Mucosa of gallbladder (tissue), 1 donor: ENCODE measurements around the gene LOXL4. TPM values are rescaled to one million over a fixed set of nuclear protein-coding genes. Genes with fewer than 3 reads are reported as not detected.

Experiments used
- DNase-seq: peaks from one replicate; pipeline ENCODE4 v3.0.0-alpha.2; 2020; ENCODE audit warnings: low spot score
- total RNA-seq: library from RNA; stranded (reverse); gene quantifications from one replicate; pipeline ENCODE4 v1.2.1, GENCODE V29; 2021
- donor health status: DM: no; HTN: no; CAD: no.

The LOXL4 gene
- total RNA-seq, 1 donor from 2014 or later = 4.9 TPM

DNA sequence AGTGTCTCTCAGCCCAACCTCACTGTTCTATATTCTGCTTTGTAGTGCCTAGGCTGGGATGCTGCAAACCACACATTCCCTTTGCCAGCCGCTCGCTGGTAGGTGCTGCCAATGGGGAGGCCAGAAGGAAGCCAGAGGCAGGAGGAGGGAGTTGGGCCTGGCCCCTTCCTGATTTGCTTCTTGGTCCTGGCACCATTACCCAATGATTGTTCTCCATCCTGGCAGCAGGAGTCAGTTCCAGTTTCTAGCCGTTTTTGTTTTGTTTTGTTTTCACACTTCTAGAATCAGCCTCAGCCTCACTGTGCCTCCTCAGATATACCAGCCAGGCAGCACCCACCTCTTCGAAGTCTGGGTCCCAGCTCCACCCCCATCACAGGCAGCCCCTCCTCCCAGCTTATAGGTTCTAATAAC is 27.4 kb upstream of the LOXL4 start:
- DNase-seq = no peak

- no peak for DNase-seq
Observed at GRCh38 chr10:98294270-98294627, 26.3 kb upstream of the LOXL4 start.

DNA sequence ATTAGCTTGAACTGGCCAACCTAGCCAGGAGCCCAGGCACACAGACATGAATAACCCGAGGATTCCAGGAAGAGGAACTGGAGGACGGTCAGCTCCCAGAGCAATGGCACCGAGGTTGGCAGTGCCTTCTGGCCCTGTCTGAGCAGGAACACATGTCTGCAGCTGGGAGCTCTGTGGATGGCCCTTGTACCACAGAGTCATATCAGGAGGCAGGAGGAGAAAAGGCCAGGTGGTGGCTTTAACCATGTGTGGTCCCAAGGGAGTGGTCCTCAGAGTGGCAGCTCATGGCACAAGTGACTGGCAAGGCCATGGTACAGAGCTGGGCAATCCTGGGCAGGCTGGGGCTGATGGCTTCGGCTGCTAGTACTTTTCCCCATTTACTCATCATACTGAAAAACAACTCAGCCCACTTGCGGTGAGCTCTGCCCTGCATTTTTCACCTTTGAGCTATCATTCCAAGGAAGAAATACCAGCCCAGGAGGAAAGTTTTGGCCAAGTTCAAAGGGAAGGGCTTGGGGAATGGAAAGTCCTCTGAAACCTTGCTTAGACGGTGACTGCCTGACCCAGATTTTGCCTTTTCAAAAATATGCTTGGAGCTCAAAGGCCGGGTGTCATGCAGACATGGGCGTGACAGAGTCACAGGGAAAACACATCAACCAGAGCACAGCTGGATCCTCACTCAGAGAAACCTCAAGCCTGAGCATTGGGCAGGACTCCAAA is 25.7 kb upstream of the LOXL4 start:
- DNase-seq = no peak

DNA sequence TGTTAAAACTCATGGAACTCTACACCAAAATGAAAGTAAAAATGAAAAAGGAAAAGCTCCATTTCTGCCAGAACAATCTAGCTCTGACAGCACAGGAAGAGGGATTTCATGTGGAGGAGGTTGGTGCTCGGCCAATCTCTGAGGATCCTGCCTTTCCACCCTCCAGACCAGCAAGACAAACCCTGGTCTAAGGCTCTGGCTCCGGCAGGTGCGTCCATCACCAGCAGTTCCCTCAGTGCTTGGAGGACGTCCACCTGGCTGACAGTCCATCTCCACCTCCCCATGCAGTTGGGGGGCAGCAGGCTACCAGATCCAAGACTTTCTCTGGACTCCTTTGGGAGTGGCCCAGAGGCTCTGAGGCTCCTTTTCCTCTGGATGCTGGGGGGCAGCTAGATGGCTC is 25.0 kb upstream of the LOXL4 start:
- DNase-seq = no peak

DNA sequence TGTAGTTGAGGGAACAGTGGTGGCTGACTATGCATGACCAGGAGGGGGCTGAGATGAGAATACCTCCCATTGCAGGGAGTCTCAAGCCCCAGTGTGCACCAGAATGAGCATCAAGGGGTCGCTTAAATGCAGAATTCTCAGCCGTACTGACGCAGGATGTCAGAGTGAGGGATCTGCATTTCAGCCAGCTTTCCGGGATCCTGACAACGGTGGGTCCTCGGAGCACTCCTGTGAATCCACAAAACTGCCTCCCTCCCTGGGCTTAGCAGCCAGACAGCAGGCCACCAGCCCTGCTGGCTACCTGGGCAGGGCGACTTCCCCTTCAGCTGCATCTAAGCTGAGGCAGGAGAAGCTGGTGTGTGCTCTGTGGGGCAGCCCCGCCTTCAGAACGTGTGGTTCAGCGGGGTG is 21.8 kb upstream of the LOXL4 start:
- no peak for DNase-seq

- no peak for DNase-seq
Observed at GRCh38 chr10:98287321-98287720, 19.3 kb upstream of the LOXL4 start.

DNA sequence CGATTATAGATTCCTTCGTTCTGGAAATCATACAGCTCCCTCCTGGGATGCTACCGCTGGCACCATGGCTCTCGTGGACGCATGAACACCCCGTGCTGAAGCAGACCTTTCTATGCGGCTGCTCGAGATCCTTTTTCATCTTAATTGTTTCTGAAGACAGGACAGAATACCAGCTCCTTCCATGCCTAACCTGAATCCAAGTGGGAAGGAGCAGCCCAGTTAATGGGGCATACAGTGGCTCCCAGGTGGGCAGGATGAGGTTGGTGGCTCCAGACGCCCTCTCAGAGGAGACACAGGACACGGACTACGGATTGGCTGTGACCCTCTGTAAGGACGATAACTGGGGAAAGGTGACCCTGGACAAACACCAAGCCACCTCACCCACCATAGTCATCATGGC is 18.4 kb upstream of the LOXL4 start:
- DNase-seq = no peak

- no peak for DNase-seq
Observed at GRCh38 chr10:98285416-98285815, 17.4 kb upstream of the LOXL4 start.

DNA sequence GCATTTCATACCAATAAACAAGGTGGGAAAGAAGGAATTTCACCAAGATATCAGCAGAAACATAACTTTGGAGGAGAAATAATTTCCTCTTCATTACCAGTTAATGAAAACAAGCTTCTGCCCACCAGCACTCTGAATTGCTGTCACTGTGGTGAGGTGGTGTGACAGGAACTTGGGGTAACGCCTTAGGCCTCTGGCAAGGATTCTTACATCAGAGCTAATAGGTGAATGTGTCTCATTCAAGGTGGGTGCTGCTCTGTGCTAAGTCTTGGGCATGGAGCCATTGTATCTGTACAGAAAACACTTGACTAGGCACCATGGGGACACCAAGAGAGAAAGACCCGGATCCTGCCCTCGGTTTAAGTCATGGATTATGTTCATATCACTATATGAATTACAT is 8.3 kb upstream of the LOXL4 start:
- no peak for DNase-seq

- DNase-seq = no peak
Observed at GRCh38 chr10:98274562-98274961, 6.6 kb upstream of the LOXL4 start.

DNA sequence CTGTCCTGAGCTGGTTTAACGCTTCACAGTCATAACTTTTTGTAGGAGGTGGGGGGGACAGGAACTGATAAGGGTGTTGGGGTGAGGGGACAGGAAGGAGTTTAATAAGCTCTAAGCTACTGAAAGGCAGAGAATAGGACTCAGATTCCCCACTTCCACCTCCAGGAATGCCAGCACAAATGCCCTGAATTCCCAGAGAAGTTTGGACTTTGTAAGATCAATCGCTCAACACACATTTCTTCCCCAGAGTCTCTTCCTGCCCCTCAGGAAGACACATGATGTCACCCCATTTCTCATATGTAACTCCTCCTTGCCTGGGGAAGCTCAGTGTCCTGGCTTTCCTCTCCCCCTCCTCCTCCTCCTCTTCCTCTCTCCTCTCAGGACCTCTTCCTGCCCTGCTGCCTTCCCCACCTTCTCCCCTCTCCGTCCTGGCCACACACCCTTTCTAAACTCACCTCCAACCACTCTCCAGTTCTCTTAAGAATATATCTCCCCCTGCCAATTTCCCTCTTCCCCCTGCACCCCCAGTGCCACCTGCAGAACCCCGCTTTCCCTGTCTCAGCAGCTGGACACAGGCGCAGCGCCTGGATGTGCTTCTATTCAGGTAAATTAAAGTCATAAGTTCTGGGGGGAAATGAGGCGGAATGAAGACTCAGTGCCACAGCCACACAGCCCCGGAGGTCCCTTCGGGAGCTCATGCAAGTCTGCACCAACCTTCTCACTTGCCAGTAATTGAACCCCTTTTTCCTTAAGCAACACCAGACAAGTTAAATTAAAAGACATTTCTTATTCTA is 5.3 kb upstream of the LOXL4 start:
- no peak for DNase-seq

GRCh38 chr10:98272656-98273055 is 4.7 kb upstream of the LOXL4 start:
- DNase-seq = no peak

GRCh38 chr10:98272245-98272644 is 4.3 kb upstream of the LOXL4 start:
- no peak for DNase-seq

- DNase-seq = no peak
Observed at GRCh38 chr10:98270786-98271185, 2.8 kb upstream of the LOXL4 start.

GRCh38 chr10:98270073-98270740 is 2.2 kb upstream of the LOXL4 start:
- DNase-seq = peak; percentile 25

- peak; percentile 89 for DNase-seq
Observed at GRCh38 chr10:98269435-98269912, 1.5 kb upstream of the LOXL4 start.

DNA sequence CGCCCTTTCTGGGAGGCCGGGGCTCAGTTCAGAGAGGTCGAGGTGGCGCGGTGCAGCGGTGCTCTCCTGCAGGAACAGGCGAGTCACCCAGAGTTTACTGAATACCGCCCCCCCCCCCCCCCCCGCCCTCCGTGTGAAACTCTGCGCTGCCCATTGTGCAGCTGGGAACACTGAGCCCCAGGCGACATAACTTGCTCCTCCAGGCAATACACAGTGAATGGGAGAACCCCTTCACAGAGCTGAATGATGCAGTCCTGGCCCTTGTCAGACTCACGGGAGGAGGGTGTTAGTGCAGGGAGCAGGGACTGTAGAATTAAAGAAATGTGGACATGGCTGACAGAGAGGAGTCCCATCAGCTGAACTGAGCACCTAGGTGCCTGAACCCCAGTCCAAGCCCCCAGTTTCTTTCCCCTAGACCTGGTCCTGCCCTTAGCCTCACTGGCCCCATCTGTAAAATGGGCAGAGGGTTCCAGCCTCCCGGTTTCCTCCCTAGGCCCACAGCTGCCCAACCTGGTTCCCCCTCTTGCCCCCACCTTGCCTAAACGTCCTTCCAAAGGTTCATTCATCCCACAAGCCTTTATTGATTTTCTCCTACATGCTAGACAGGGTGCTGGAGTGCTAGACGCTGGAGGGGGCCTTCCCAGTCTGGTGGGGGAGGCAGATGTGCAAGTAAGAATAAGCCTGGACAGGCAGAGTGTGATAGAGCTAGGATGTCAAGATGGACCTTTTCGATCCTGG is 869 bp upstream of the LOXL4 start:
- no peak for DNase-seq

- DNase-seq = no peak
Observed at GRCh38 chr10:98267069-98267893, 713 bp downstream of the LOXL4 start.

- DNase-seq = no peak
Observed at GRCh38 chr10:98266647-98267046, 1.3 kb downstream of the LOXL4 start.

DNA sequence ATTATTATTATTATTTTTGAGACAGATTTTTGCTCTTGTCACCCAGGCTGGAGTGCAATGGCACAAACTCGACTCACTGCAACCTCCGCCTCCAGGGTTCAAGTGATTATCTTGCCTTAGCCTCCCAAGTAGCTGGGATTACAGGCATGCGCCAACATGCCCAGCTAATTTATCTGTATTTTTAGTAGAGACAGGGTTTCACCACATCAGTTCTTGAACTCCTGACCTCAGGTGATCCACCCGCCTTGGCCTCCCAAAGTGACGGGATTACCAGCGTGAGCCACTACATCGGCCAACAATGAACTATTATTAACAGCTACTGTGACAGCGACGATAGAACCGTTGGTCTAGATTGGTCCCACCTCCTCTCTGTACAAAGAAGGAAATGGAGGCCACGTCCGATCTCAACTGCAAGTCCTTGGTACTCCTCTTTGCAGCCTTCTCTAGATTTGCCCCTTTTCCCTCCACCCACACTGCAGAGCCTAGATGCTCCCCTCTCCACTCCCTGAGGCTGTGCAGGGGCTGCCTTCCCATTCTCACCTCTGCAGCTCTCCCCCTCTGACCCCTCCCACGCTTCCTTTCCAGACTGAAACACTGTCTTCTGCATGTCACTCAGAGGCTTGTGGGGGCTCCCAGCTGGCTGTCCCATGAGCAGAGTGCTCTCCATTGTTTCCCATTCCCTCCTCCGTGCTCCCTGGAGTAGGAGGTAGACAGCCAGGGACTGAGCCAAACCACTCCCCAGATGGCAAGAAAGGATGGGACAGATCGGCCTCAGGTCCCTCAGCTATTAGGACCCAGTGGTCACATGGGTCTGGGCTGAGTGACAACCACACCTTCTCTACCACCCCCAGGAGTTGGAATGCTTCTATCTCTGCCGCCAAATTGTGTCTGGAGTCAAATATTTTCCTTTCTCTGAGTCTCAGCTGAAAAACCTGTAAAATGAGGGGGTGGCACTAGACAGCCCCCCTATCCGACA is 2.3 kb downstream of the LOXL4 start:
- no peak for DNase-seq
